Measurements from ENCODE around the gene CMTM2.
"Not testable (repeated sequence)": the region's sequence is repeated elsewhere in the genome, so short reads cannot be mapped to it uniquely, and the experiment has no call there.

The CMTM2 gene

DNA sequence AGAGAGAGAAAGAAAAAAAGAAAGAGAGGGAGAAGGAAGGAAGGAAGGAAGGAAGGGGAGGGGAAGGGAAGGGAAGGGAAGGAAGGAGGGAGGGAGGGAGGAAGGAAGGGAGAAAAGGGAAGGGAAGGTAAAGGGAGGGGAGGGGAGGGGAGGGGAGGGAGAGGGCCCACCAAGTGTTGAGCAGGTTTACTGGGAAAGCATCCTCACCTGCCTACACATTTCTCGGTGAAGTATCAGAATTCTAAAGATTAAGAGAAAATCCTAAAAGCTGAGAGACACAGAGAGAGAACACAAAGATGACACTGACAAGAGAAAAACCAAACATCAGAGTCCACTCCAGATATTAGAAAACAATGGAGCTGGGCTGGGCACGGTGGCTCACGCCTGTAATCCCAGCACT, 13.0 kb downstream of the CMTM2 start:
- Histone ChIP-seq H3K9me3 (replicated peaks in 1 of 11) (no peaks in the 10 kb centered on the region), H4K20me1 (no peaks in the 10 kb centered on the region), H3K4me2 (peak overlapping the region in 2 of 11 experiments; percentile 97 to 98; a peak in 1 of 22 replicates), H3K4me3 (no peak overlapping the region), H3K36me3 (peaks cover 0 to 14% (median 0%) of the 10 kb centered on the region in 11 experiments; a peak in 2 of 22 replicates), H3K27me3 (no peaks in the 10 kb centered on the region), H3K9ac (no peak overlapping the region), H3K27ac (no peak overlapping the region), H3K4me1 (peaks cover 65 to 84% (median 71%) of the 10 kb centered on the region in 10 experiments)
- TF ChIP-seq Cebpa-rat (IDR thresholded peaks at IDR 0.05), result no peak

- Histone ChIP-seq H3K4me3 (no peak overlapping the region), H3K27me3 (no peaks in the 10 kb centered on the region), H3K4me1 (peaks cover 59 to 84% (median 68%) of the 10 kb centered on the region in 10 experiments), H3K9me3 (replicated peaks in 1 of 11) (no peaks in the 10 kb centered on the region), H3K27ac (no peak overlapping the region), H3K4me2 (no peak overlapping the region), H4K20me1 (no peaks in the 10 kb centered on the region), H3K36me3 (peaks cover 0 to 14% (median 0%) of the 10 kb centered on the region in 11 experiments; a peak in 2 of 22 replicates), H3K9ac (no peak overlapping the region)
- peak in 1 of 11 experiments; percentile 40; a peak in 1 of 22 replicates for TF ChIP-seq Cebpa-rat (IDR thresholded peaks at IDR 0.05)
Observed at GRCh38 chr16:66592814-66593213, 13.6 kb downstream of the CMTM2 start.

DNA sequence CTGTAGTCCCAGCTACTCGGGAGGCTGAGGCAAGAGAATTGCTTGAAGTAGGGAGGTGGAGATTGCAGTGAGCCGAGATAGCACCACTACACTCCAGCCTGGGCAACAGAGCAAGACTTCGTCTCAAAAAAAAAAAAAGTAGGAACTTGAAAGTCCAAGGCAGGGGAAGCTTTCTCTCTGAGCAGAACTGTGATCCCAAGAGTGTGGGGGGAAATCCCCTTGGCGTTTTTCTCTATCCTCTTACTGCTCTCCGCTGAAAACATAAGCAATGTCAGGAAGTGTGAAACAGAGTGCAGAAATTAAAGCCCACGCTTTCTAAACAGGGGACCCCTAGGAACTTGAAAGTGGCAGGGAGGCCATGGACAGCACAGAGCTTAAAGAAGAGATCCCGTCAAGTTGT, 15.5 kb downstream of the CMTM2 start:
- Histone ChIP-seq H3K4me3 (no peak overlapping the region), H3K4me2 (peak overlapping the region; percentile 45 to 92 (median 65)), H3K4me1 (peaks cover 40 to 69% (median 53%) of the 10 kb centered on the region in 10 experiments), H3K9me3 (replicated peaks in 1 of 11) (no peaks in the 10 kb centered on the region), H3K27me3 (no peaks in the 10 kb centered on the region), H4K20me1 (no peaks in the 10 kb centered on the region), H3K9ac (peak overlapping the region in 4 of 11 experiments; percentile 23 to 48 (median 34); a peak in 5 of 22 replicates), H3K36me3 (no peaks in the 10 kb centered on the region; a peak in 1 of 22 replicates), H3K27ac (peak overlapping the region in 6 of 11 experiments; percentile 0 to 29 (median 16); a peak in 6 of 22 replicates)
- TF ChIP-seq Cebpa-rat (IDR thresholded peaks at IDR 0.05), result no peak

- H3K27ac ChIP-seq, H4K20me1 ChIP-seq, H3K4me3 ChIP-seq, H3K27me3 ChIP-seq, H3K9ac ChIP-seq: not testable (repeated sequence)
- Histone ChIP-seq H3K9me3 (replicated peaks in 1 of 11) (peaks cover 10 to 15% (median 12%) of the 10 kb centered on the region in 11 experiments), H3K4me2 (peak overlapping the region in 1 of 11 experiments; percentile 16; a peak in 1 of 22 replicates), H3K4me1 (peaks cover 24 to 55% (median 37%) of the 10 kb centered on the region in 10 experiments), H3K36me3 (peaks cover 0 to 10% (median 0%) of the 10 kb centered on the region in 11 experiments; a peak in 3 of 22 replicates)
Observed at GRCh38 chr16:66596559-66596958, 17.3 kb downstream of the CMTM2 start.

DNA sequence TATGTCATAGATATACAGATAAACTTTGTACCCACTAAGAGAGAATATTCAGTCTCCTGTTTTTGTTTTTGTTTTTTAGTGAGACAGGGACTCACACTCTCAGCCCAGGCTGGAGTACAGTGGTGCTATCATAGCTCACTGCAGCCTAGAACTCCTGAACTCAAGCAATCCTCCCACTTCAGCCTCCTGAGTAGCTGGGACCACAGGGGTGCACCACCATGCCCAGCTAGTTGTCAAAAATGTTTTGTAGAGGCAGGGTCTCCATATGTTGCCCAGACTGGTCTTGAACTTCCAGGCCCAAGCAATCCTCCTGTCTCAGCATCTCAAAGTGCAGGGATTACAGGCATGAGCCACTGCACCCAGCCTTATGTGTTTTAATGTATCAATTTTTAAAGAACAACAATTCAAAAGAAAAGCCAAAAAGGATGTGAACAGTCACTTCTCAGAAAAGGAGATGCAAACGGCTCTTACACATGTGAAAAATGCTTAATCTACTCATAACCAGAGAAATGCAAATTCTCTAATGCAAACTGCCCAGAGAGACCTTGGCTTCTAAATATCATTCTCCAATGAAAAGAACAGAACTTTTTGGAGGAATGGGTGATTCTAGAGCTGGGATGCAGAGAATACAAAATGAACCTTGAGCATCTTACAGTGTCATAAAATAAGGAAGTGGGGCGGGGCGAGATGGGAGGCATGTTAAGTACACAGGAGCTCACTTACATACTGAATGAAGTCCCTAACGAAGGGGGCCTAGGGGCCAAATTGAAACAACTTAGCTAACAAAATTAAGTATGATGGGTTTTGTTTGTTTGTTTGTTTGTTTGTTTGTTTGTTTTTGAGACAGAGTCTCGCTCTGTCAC, 18.0 kb downstream of the CMTM2 start:
- TF ChIP-seq Cebpa-rat (IDR thresholded peaks at IDR 0.05), result no peak
- peaks cover 13 to 20% (median 16%) of the 10 kb centered on the region in 11 experiments for H3K9me3 ChIP-seq (replicated peaks in 1 of 11)

DNA sequence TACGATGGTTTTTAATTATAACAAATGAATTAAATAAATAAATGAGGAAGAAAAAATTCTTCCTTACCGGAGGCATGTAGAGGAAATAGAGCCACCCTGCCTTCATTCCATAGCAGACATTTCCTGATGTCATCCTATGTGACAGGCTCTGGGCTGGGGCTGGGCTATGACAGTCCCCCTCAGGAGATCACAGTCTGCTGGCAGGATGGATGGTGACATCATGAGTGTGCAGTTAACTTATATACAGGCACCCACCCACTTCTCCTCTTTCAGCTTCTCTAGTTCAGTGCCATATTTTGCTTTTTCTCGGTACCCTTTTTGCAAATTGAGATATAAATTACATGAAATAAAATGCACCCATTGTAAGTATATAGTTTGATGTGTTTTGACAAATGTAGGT, 18.8 kb downstream of the CMTM2 start:
- Histone ChIP-seq H3K4me2 (peak overlapping the region in 3 of 11 experiments; percentile 1 to 49 (median 4); a peak in 2 of 22 replicates), H3K9ac (no peak overlapping the region), H3K27me3 (no peaks in the 10 kb centered on the region), H3K36me3 (peaks cover 0 to 13% (median 0%) of the 10 kb centered on the region in 11 experiments; a peak in 3 of 22 replicates), H3K9me3 (replicated peaks in 1 of 11) (peaks cover 13 to 20% (median 16%) of the 10 kb centered on the region in 11 experiments), H3K4me1 (peaks cover 34 to 70% (median 48%) of the 10 kb centered on the region in 10 experiments), H3K4me3 (no peak overlapping the region), H4K20me1 (no peaks in the 10 kb centered on the region), H3K27ac (no peak overlapping the region)
- no peak for TF ChIP-seq Cebpa-rat (IDR thresholded peaks at IDR 0.05)

More for the DNA sequence above, 18.0 kb downstream of the CMTM2 start:
- Histone ChIP-seq H3K27ac (no peak overlapping the region), H4K20me1 (no peaks in the 10 kb centered on the region), H3K4me1 (peaks cover 26 to 61% (median 39%) of the 10 kb centered on the region in 10 experiments), H3K4me2 (peak overlapping the region in 3 of 11 experiments; percentile 4 to 49 (median 45); a peak in 5 of 22 replicates), H3K27me3 (no peaks in the 10 kb centered on the region), H3K4me3 (no peak overlapping the region), H3K36me3 (peaks cover 0 to 13% (median 0%) of the 10 kb centered on the region in 11 experiments; a peak in 3 of 22 replicates), H3K9ac (no peak overlapping the region)

DNA sequence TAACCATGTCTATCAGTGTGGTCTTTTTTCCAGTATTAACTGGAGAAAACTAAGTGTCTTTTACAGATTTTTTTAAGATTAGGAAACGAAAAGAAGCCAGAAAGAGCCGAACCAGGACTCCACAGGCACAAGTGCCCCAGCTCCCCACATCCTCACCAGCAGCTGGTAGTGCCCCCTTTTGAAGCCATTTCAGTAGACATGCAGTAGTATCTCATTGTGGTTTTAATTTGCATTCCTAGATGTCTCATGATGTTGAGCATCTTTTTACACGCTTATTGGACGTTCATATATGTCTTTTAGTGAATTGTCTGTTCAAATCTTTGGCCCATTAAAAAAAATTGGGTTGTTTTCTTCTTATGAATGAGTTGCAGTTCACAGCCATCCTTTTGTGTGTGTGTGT, 20.5 kb downstream of the CMTM2 start:
- Histone ChIP-seq H3K4me2 (no peak overlapping the region), H3K4me3 (no peak overlapping the region), H3K27me3 (no peaks in the 10 kb centered on the region), H4K20me1 (no peaks in the 10 kb centered on the region), H3K4me1 (peaks cover 35 to 70% (median 47%) of the 10 kb centered on the region in 10 experiments), H3K9me3 (replicated peaks in 1 of 11) (peaks cover 13 to 20% (median 16%) of the 10 kb centered on the region in 11 experiments), H3K9ac (no peak overlapping the region), H3K27ac (no peak overlapping the region), H3K36me3 (peaks cover 0 to 13% (median 0%) of the 10 kb centered on the region in 11 experiments; a peak in 3 of 22 replicates)
- no peak for TF ChIP-seq Cebpa-rat (IDR thresholded peaks at IDR 0.05)

DNA sequence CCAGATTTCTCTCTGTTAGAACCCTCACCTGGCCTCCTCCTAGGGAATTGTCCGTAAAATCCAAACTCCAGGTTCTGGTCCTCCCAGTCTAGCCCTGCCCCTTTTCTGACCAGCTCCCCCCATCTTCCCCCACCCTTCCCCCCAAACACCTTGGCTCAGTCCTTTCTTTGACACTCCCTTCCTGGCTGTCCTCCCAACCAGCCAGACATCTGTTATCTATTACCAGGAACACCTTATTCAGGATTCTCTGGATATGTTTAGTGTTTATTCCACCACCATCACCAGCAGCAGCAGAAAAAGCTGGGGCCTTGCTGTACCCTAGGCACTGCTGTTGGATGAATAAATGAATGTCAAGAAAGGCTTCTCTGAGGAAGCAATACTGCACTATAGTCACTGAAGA, 21.2 kb downstream of the CMTM2 start:
- Histone ChIP-seq H4K20me1 (peaks cover 0 to 5% (median under 1%) of the 10 kb centered on the region in 11 experiments; a peak in 9 of 22 replicates), H3K36me3 (peaks cover 0 to 13% (median 0%) of the 10 kb centered on the region in 11 experiments; a peak in 3 of 22 replicates), H3K27me3 (no peaks in the 10 kb centered on the region), H3K4me2 (no peak overlapping the region), H3K4me3 (no peak overlapping the region), H3K27ac (no peak overlapping the region), H3K9me3 (replicated peaks in 1 of 11) (peaks cover 13 to 20% (median 16%) of the 10 kb centered on the region in 11 experiments), H3K4me1 (peaks cover 27 to 63% (median 40%) of the 10 kb centered on the region in 10 experiments), H3K9ac (no peak overlapping the region)
- no peak for TF ChIP-seq Cebpa-rat (IDR thresholded peaks at IDR 0.05)

DNA sequence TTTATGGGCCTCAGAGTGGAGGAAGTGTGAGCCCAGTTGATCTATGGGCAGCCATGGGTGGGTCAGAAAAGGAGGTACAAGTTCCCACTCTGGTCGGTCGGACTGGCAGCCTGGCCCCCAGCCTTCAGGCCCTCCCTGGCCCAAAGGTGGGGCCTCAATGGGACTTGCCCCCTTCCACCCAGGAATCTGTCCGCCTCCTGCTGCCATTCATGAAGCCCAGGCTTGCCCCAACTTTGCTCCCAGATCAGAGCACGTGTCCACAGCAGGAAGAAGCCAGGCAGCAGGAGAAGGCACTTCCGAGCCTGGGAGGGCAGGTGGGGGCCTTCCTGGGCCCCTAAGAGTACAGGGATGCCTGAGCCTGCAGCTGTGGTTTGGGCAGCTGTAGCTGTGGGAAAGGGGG, 22.2 kb downstream of the CMTM2 start:
- H3K4me2 ChIP-seq, result peak overlapping the region in 10 of 11 experiments; percentile 80 to 94 (median 91); a peak in 19 of 22 replicates
- no peak overlapping the region for H3K9ac ChIP-seq
- H4K20me1 ChIP-seq, result peaks cover 4 to 15% (median 11%) of the 10 kb centered on the region in 11 experiments; a peak in 21 of 22 replicates
- H3K4me3 ChIP-seq, result peak overlapping the region in 6 of 10 experiments; percentile 8 to 45 (median 27); a peak in 8 of 20 replicates
- H3K4me1 ChIP-seq, result peaks cover 36 to 57% (median 45%) of the 10 kb centered on the region in 10 experiments
- peak overlapping the region in 4 of 11 experiments; percentile 24 to 96 (median 34); a peak in 3 of 22 replicates for H3K27ac ChIP-seq
- no peak for TF ChIP-seq Cebpa-rat (IDR thresholded peaks at IDR 0.05)
- H3K9me3 ChIP-seq (replicated peaks in 1 of 11), result peaks cover 13 to 20% (median 16%) of the 10 kb centered on the region in 11 experiments
- H3K27me3 ChIP-seq, result no peaks in the 10 kb centered on the region
- peaks cover 0 to 13% (median under 1%) of the 10 kb centered on the region in 11 experiments; a peak in 5 of 22 replicates for H3K36me3 ChIP-seq

Data from BLaER1 treated with 17β-estradiol and CSF1 and Interleukin-3, amounts not matched to agents 10 nM and 100 nM (cell line).